Nephron progenitor cell (in vitro differentiated cells): Measurements from ENCODE around the gene ZNF710.

Source experiments
- DNase-seq: peaks from one replicate; pipeline ENCODE4 v3.0.0; 2021
- H3K27ac Mint-ChIP-seq: 2 replicates; pipeline ENCODE4 v1.8.0; 2021; ENCODE audit warnings: mild to moderate bottlenecking, moderate library complexity, mixed read lengths
- H3K27me3 Mint-ChIP-seq: 2 replicates; pipeline ENCODE4 v1.8.0; 2021; ENCODE audit warnings: mild to moderate bottlenecking, low read depth, mixed read lengths; ENCODE audit not compliant: poor library complexity
- H3K36me3 Mint-ChIP-seq: 2 replicates; pipeline ENCODE4 v1.8.0; 2021; ENCODE audit warnings: low read depth, mixed read lengths
- H3K4me1 Mint-ChIP-seq: 2 replicates; pipeline ENCODE4 v1.8.0; 2021; ENCODE audit warnings: mixed read lengths
- H3K4me3 Mint-ChIP-seq: 2 replicates; pipeline ENCODE4 v1.8.0; 2021; ENCODE audit warnings: mild to moderate bottlenecking, moderate library complexity, mixed read lengths
- H3K9me3 Mint-ChIP-seq: 2 replicates; pipeline ENCODE4 v1.8.0; 2021; ENCODE audit warnings: mild to moderate bottlenecking, moderate library complexity, mixed read lengths
- CTCF ChIP-seq: fragments of 200-600 bp; sonication (generic); IDR thresholded peaks from 2 replicates; pipeline ENCODE4 v1.5.0; 2021; ENCODE audit warnings: antibody characterized with exemption

ZNF710 gene

GRCh38 chr15:90022905-90023700, 22.0 kb downstream of the ZNF710 start:
- no peak overlapping the region for H3K27ac Mint-ChIP-seq
- TF ChIP-seq CTCF, result no peak
- no peak for DNase-seq
- peaks cover 10% of the 10 kb centered on the region for H3K36me3 Mint-ChIP-seq
- no peaks in the 10 kb centered on the region for H3K9me3 Mint-ChIP-seq
- H3K4me1 Mint-ChIP-seq, result peaks cover 39% of the 10 kb centered on the region
- peaks cover 3% of the 10 kb centered on the region for H3K27me3 Mint-ChIP-seq
- no peak overlapping the region for H3K4me3 Mint-ChIP-seq

- peaks cover 30% of the 10 kb centered on the region for H3K4me1 Mint-ChIP-seq
- no peak overlapping the region for H3K4me3 Mint-ChIP-seq
- H3K9me3 Mint-ChIP-seq, result no peaks in the 10 kb centered on the region
- H3K27ac Mint-ChIP-seq, result peak overlapping the region; percentile 26
- peaks cover 19% of the 10 kb centered on the region for H3K36me3 Mint-ChIP-seq
- TF ChIP-seq CTCF, result no peak
- no peak for DNase-seq
- H3K27me3 Mint-ChIP-seq, result no peaks in the 10 kb centered on the region
These were observed 23.3 kb downstream of the ZNF710 start for GRCh38 chr15:90024406-90024805.

DNA sequence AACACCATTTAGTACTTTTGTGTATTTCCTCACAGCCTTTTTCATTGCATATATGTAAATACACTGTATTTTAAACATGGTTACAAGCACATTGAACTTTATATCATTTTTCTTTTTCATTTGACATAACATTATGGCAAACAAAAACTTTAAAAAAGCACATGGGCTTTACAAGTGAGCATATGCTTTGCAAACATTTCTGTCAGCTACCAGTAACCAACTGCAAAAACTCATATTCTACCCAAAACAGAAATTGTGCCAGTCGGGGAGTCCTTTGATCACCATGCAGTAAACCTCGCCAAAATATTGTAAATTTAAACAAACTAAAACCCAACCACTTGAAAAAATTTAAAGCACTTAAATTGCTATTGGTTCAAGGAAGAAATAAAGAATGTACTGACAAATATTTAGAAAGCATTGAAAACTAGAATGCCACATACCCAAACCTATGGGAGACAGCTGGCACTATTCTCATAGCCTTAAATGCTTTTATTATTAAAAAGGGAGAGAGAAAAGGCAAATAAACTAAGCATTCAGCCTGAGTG, 24.4 kb downstream of the ZNF710 start:
- H3K36me3 Mint-ChIP-seq, result peaks cover 19% of the 10 kb centered on the region
- no peak for TF ChIP-seq CTCF
- no peaks in the 10 kb centered on the region for H3K27me3 Mint-ChIP-seq

GRCh38 chr15:90028376-90028944, 27.3 kb downstream of the ZNF710 start:
- TF ChIP-seq CTCF, result no peak
- H3K4me3 Mint-ChIP-seq, result no peak overlapping the region
- peaks cover 27% of the 10 kb centered on the region for H3K4me1 Mint-ChIP-seq
- peaks cover 3% of the 10 kb centered on the region for H3K27me3 Mint-ChIP-seq
- peaks cover 13% of the 10 kb centered on the region for H3K36me3 Mint-ChIP-seq
- no peak overlapping the region for H3K27ac Mint-ChIP-seq
- DNase-seq, result no peak
- H3K9me3 Mint-ChIP-seq, result no peaks in the 10 kb centered on the region

More for the DNA sequence above, 24.4 kb downstream of the ZNF710 start:
- H3K27ac Mint-ChIP-seq, result no peak overlapping the region
- peaks cover 20% of the 10 kb centered on the region for H3K4me1 Mint-ChIP-seq
- no peak overlapping the region for H3K4me3 Mint-ChIP-seq
- DNase-seq, result no peak
- H3K9me3 Mint-ChIP-seq, result no peaks in the 10 kb centered on the region

- H3K27ac Mint-ChIP-seq, result no peak overlapping the region
- DNase-seq, result no peak
- no peak overlapping the region for H3K4me3 Mint-ChIP-seq
- H3K27me3 Mint-ChIP-seq, result peaks cover 3% of the 10 kb centered on the region
- TF ChIP-seq CTCF, result no peak
- no peaks in the 10 kb centered on the region for H3K9me3 Mint-ChIP-seq
- H3K36me3 Mint-ChIP-seq, result peaks cover 13% of the 10 kb centered on the region
- peaks cover 33% of the 10 kb centered on the region for H3K4me1 Mint-ChIP-seq
These were observed 27.9 kb downstream of the ZNF710 start for GRCh38 chr15:90029024-90029423.
